MM.1S (cell line): ENCODE measurements around the gene WDR17.

ENCODE experiments used
- DNase-seq: peaks from one replicate; pipeline ENCODE4 v3.0.0-alpha.2; 2015
- H2AFZ ChIP-seq: fragments of 300-600 bp; sonication (generic); 2 replicates; pipeline ENCODE4 v1.6.0; 2016; ENCODE audit warnings: antibody characterized with exemption, low read length
- H3F3A ChIP-seq: fragments of 300-600 bp; sonication (generic); 2 replicates; pipeline ENCODE4 v1.6.1; 2016; ENCODE audit warnings: mild to moderate bottlenecking, antibody characterized with exemption, low read length, moderate library complexity, mixed read lengths; ENCODE audit not compliant: insufficient read depth
- H3K27ac ChIP-seq: fragments of 300-600 bp; sonication (generic); 2 replicates; pipeline ENCODE4 v1.5.1; 2016; ENCODE audit warnings: mild to moderate bottlenecking, low read length
- H3K27me3 ChIP-seq: fragments of 300-600 bp; sonication (generic); replicated peaks from 2 replicates; pipeline ENCODE4 v1.6.0; 2016; ENCODE audit warnings: low read length; ENCODE audit not compliant: insufficient read depth
- H3K36me3 ChIP-seq: fragments of 300-600 bp; sonication (generic); replicated peaks from 2 replicates; pipeline ENCODE4 v1.6.1; 2016; ENCODE audit warnings: mild to moderate bottlenecking, low read length, mixed read lengths; ENCODE audit not compliant: insufficient read depth
- H3K4me1 ChIP-seq: fragments of 300-600 bp; sonication (generic); 2 replicates; pipeline ENCODE4 v1.6.1; 2016; ENCODE audit warnings: low read length, mixed read lengths
- H3K4me2 ChIP-seq: fragments of 300-600 bp; sonication (generic); 2 replicates; pipeline ENCODE4 v1.6.0; 2016; ENCODE audit warnings: low read depth, low read length
- H3K4me3 ChIP-seq: fragments of 300-600 bp; sonication (generic); 2 replicates; pipeline ENCODE4 v1.5.1; 2016; ENCODE audit warnings: low read length, mixed read lengths
- H3K79me2 ChIP-seq: fragments of 300-600 bp; sonication (generic); 2 replicates; pipeline ENCODE4 v1.6.1; 2016; ENCODE audit warnings: mixed run types, low read length, mixed read lengths
- H3K9ac ChIP-seq: fragments of 300-600 bp; sonication (generic); 2 replicates; pipeline ENCODE4 v1.6.1; 2016; ENCODE audit warnings: low read length, mixed read lengths
- H3K9me2 ChIP-seq: fragments of 300-600 bp; sonication (generic); replicated peaks from 2 replicates; pipeline ENCODE4 v1.6.1; 2016; ENCODE audit warnings: mild to moderate bottlenecking, low read length, mixed read lengths; ENCODE audit not compliant: insufficient read depth
- H3K9me3 ChIP-seq: fragments of 300-600 bp; sonication (generic); replicated peaks from 2 replicates; pipeline ENCODE4 v1.6.1; 2016; ENCODE audit warnings: mild to moderate bottlenecking, low read length, mixed read lengths; ENCODE audit not compliant: insufficient read depth
- H4K20me1 ChIP-seq: fragments of 300-600 bp; sonication (generic); 2 replicates; pipeline ENCODE4 v1.6.1; 2016; ENCODE audit warnings: mild to moderate bottlenecking, low read length, moderate library complexity, mixed read lengths; ENCODE audit not compliant: insufficient read depth
- EZH2 ChIP-seq: fragments of 300-600 bp; sonication (generic); optimal IDR thresholded peaks from 2 replicates; pipeline ENCODE3; 2017; ENCODE audit warnings: low read depth, mild to moderate bottlenecking, antibody characterized with exemption, low read length, mixed read lengths
- EZH2phosphoT487 ChIP-seq: fragments of 300-600 bp; sonication (generic); IDR thresholded peaks from 2 replicates; pipeline ENCODE4 v1.6.1; 2018; ENCODE audit warnings: antibody characterized with exemption, low read length
- TF ChIP-seq, protein P1 (sequence below): fragments of 300-600 bp; sonication (generic); IDR thresholded peaks from 2 replicates; pipeline ENCODE4 v1.5.1; 2016; ENCODE audit warnings: antibody characterized with exemption, low read length, mixed read lengths

Gene WDR17

DNA sequence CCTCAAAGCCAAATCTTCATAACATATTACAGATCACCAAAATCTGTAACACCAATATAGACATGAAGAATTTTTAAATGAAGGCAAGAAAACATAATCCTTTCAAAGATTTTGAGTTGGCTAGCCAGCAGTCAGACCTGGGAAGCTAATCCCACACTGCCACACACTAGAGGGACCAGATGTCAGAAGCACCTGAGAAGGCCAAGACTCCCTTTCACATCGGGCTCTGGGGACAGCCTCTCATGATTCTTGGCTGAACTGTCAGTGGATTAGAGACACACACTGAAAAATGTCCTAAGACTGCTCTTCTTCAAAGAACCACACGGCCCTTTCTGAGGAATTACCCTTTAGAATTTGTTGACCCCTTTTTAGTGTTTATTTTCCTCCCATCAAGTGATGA lies 157.9 kb downstream of the WDR17 start:
- DNase-seq, result no peak
- H3K9me3 ChIP-seq, result no peaks in the 10 kb centered on the region
- H3K79me2 ChIP-seq, result no peaks in the 10 kb centered on the region
- no peak overlapping the region for H3K27ac ChIP-seq
- H3K9me2 ChIP-seq, result no peaks in the 10 kb centered on the region
- no peaks in the 10 kb centered on the region for H3F3A ChIP-seq
- no peak overlapping the region for H3K9ac ChIP-seq
- TF ChIP-seq, protein P1, sequence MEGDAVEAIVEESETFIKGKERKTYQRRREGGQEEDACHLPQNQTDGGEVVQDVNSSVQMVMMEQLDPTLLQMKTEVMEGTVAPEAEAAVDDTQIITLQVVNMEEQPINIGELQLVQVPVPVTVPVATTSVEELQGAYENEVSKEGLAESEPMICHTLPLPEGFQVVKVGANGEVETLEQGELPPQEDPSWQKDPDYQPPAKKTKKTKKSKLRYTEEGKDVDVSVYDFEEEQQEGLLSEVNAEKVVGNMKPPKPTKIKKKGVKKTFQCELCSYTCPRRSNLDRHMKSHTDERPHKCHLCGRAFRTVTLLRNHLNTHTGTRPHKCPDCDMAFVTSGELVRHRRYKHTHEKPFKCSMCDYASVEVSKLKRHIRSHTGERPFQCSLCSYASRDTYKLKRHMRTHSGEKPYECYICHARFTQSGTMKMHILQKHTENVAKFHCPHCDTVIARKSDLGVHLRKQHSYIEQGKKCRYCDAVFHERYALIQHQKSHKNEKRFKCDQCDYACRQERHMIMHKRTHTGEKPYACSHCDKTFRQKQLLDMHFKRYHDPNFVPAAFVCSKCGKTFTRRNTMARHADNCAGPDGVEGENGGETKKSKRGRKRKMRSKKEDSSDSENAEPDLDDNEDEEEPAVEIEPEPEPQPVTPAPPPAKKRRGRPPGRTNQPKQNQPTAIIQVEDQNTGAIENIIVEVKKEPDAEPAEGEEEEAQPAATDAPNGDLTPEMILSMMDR, result no peak
- no peak for TF ChIP-seq EZH2phosphoT487
- no peak for TF ChIP-seq EZH2
- H3K4me2 ChIP-seq, result no peak overlapping the region
- H2AFZ ChIP-seq, result no peak overlapping the region
- H4K20me1 ChIP-seq, result no peaks in the 10 kb centered on the region
- H3K27me3 ChIP-seq, result no peaks in the 10 kb centered on the region
- no peaks in the 10 kb centered on the region for H3K4me1 ChIP-seq
- no peak overlapping the region for H3K4me3 ChIP-seq
- H3K36me3 ChIP-seq, result no peaks in the 10 kb centered on the region

DNA sequence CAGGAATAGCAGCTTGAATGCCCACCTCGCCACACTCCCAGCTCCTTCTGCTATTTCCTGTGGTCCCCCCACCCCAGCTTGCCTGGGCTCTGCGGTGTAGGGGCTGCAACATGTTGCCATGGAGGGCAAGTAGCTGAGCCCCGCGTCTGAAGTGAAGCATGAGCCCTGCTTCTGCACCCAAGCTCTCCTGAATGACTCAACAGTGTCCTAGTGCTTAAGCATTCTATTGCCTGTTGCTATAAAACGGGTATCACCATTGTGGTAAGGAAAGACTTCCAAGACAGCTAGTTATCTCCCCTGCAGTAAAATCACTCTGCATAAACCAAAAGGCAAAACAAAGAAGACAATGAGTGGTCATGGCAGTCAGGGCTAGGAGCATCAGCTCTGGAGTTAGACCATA lies 161.1 kb downstream of the WDR17 start:
- Histone ChIP-seq H3K36me3 (no peaks in the 10 kb centered on the region), H3K4me3 (no peak overlapping the region), H4K20me1 (no peaks in the 10 kb centered on the region), H3K9ac (no peak overlapping the region), H3K27me3 (no peaks in the 10 kb centered on the region), H3K9me3 (no peaks in the 10 kb centered on the region), H3K27ac (no peak overlapping the region), H3F3A (no peaks in the 10 kb centered on the region), H3K4me2 (no peak overlapping the region), H3K79me2 (no peaks in the 10 kb centered on the region), H2AFZ (no peak overlapping the region), H3K4me1 (no peaks in the 10 kb centered on the region), H3K9me2 (no peaks in the 10 kb centered on the region)
- no peak for DNase-seq
- TF ChIP-seq, protein P1, result no peak
- TF ChIP-seq EZH2phosphoT487, result no peak
- no peak for TF ChIP-seq EZH2

DNA sequence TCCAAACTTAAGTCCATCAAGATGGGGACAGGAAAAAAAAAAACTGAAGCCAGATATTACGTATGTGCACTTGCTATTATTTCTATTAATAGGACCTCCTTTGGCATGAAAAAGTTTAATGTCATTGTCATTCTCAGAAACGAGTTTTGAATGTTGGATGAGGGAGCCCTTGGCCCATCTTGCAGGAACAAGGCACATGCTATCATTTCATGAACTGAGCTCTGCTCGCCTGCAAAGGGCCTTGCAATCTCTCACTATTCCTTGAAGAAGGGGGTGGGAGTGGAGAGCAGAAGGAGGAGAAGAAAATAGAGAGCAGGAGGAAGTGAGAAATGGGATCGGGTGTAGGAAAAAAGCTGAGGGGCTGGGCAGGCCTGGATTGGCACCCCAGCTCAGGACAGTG lies 164.0 kb downstream of the WDR17 start:
- no peak overlapping the region for H2AFZ ChIP-seq
- no peak for DNase-seq
- no peaks in the 10 kb centered on the region for H3K9me2 ChIP-seq
- H3K9ac ChIP-seq, result no peak overlapping the region
- H3F3A ChIP-seq, result no peaks in the 10 kb centered on the region
- no peak for TF ChIP-seq EZH2
- TF ChIP-seq, protein P1, result no peak
- no peak for TF ChIP-seq EZH2phosphoT487
- H3K27me3 ChIP-seq, result no peaks in the 10 kb centered on the region
- no peaks in the 10 kb centered on the region for H3K9me3 ChIP-seq
- no peaks in the 10 kb centered on the region for H3K4me1 ChIP-seq
- no peak overlapping the region for H3K4me2 ChIP-seq
- no peak overlapping the region for H3K27ac ChIP-seq
- no peak overlapping the region for H3K4me3 ChIP-seq
- no peaks in the 10 kb centered on the region for H3K79me2 ChIP-seq
- H4K20me1 ChIP-seq, result no peaks in the 10 kb centered on the region
- no peaks in the 10 kb centered on the region for H3K36me3 ChIP-seq
